Mesendoderm (in vitro differentiated cells): ENCODE measurements around the gene MPI.

ENCODE experiments used
- DNase-seq: peaks from one replicate; pipeline ENCODE4 v3.0.0; 2013
- H2AK5ac ChIP-seq: 2 replicates; pipeline ENCODE4 v1.6.1; 2013; ENCODE audit warnings: low read length, inconsistent platforms
- H2BK120ac ChIP-seq: 2 replicates; pipeline ENCODE4 v1.6.1; 2013; ENCODE audit warnings: low read depth, mild to moderate bottlenecking, low read length, moderate library complexity, mixed read lengths
- H2BK15ac ChIP-seq: replicated peaks from 2 replicates; pipeline ENCODE4 v1.6.1; 2013; ENCODE audit warnings: low read depth, mild to moderate bottlenecking, moderate library complexity
- H2BK5ac ChIP-seq: 2 replicates; pipeline ENCODE4 v1.6.1; 2013; ENCODE audit warnings: low read length, inconsistent platforms
- H3K18ac ChIP-seq: 2 replicates; pipeline ENCODE4 v1.6.1; 2013; ENCODE audit warnings: mild to moderate bottlenecking, low read length, mixed read lengths
- H3K23ac ChIP-seq: one replicate; pipeline ENCODE4 v1.6.1; 2013; ENCODE audit warnings: low read length
- H3K27ac ChIP-seq: 2 replicates; pipeline ENCODE4 v1.5.1; 2013; ENCODE audit warnings: low read depth, mild to moderate bottlenecking, inconsistent platforms, low read length, moderate library complexity
- H3K27me3 ChIP-seq: 2 replicates; pipeline ENCODE4 v1.6.1; 2013; ENCODE audit warnings: low read length, control low read depth, mild to moderate bottlenecking, inconsistent platforms; ENCODE audit not compliant: insufficient read depth, poor library complexity
- H3K36me3 ChIP-seq: 2 replicates; pipeline ENCODE4 v1.6.1; 2013; ENCODE audit warnings: low read length, inconsistent platforms; ENCODE audit not compliant: control insufficient read depth, insufficient read depth
- H3K4ac ChIP-seq: one replicate; pipeline ENCODE4 v1.6.1; 2013; ENCODE audit warnings: low read depth, mild to moderate bottlenecking, low read length, moderate library complexity
- H3K4me1 ChIP-seq: 2 replicates; pipeline ENCODE4 v1.6.1; 2013; ENCODE audit warnings: low read depth, low read length, inconsistent platforms; ENCODE audit not compliant: control insufficient read depth
- H3K4me2 ChIP-seq: 2 replicates; pipeline ENCODE4 v1.6.1; 2013; ENCODE audit warnings: low read length
- H3K4me3 ChIP-seq: 2 replicates; pipeline ENCODE4 v1.5.1; 2013; ENCODE audit warnings: mild to moderate bottlenecking, low read length
- H3K56ac ChIP-seq: one replicate; pipeline ENCODE4 v1.6.1; 2013; ENCODE audit warnings: low read length
- H3K79me1 ChIP-seq: 2 replicates; pipeline ENCODE4 v1.6.1; 2013; ENCODE audit warnings: low read length, inconsistent platforms
- H3K79me2 ChIP-seq: 2 replicates; pipeline ENCODE4 v1.6.1; 2013; ENCODE audit warnings: mild to moderate bottlenecking, low read length; ENCODE audit not compliant: control insufficient read depth, insufficient read depth
- H3K9ac ChIP-seq: 2 replicates; pipeline ENCODE4 v1.6.1; 2013; ENCODE audit warnings: low read length, inconsistent platforms
- H4K5ac ChIP-seq: one replicate; pipeline ENCODE4 v1.6.1; 2013; ENCODE audit warnings: low read length
- H4K8ac ChIP-seq: one replicate; pipeline ENCODE4 v1.6.1; 2013; ENCODE audit warnings: low read depth, mild to moderate bottlenecking, control low read depth, low read length, moderate library complexity
- WGBS: extraction: QIAGEN DNeasy Blood & Tissue Kit; methylation state at CpG from one replicate; pipeline ENCODE4 v1.1.7; 2013; ENCODE audit warnings: low lambda C conversion rate, missing lambda C conversion rate; ENCODE audit not compliant: insufficient coverage; ENCODE audit errors: extremely low coverage; 5-methylcytosine and 5-hydroxymethylcytosine counted together

MPI gene

DNA sequence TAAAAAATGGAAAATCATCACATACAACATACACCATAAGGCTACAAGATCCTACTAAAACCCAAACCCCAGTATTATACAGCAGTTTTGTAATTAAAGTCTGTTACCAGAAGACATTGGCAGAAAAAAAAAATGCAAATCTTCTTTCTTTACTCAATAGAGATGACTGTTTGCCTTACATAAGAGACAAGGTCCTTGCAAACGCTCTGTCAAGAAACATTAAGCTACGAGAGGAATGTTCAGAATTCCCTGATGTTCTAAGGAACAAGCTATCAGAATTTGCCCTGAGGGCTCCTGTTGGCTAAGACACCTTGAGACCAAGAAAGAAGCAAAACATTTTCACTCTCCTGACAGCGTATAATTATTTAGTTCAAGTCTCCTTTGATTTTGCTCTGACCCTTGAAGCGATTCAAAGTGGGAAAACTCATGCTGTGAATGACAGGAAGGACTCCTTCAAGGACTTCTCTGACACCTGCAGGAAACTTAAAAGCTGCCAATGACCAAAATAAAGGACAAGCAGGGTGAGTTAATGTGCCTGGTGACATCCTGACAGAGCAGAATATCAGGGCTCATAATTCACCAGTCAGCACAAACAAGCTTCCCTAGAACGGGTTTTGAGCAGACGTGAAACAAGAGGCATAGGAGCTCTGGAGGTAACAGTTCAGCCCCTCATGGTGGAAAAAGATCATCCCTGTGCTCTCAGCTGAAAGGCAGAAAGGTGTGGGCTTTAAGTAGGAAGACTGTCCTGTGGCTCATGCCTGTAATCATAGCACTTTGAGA lies 19.2 kb upstream of the MPI start:
- Histone ChIP-seq H2BK5ac (no peak overlapping the region), H3K56ac (no peak overlapping the region), H3K9ac (no peak overlapping the region), H3K23ac (no peak overlapping the region), H3K4me2 (no peak overlapping the region), H3K79me1 (peaks cover 8% of the 10 kb centered on the region), H2BK120ac (no peak overlapping the region), H3K27me3 (no peaks in the 10 kb centered on the region), H4K5ac (no peak overlapping the region), H3K18ac (no peak overlapping the region), H4K8ac (no peak overlapping the region), H2BK15ac (no peak overlapping the region), H3K4ac (no peak overlapping the region), H3K27ac (no peak overlapping the region), H3K79me2 (peaks cover 25% of the 10 kb centered on the region), H3K36me3 (no peaks in the 10 kb centered on the region), H2AK5ac (no peak overlapping the region), H3K4me3 (no peak overlapping the region), H3K4me1 (peaks cover 2% of the 10 kb centered on the region)
- WGBS = no CpG with 5 or more reads among the region's 6 CpGs
- peak; percentile 86 for DNase-seq

DNA sequence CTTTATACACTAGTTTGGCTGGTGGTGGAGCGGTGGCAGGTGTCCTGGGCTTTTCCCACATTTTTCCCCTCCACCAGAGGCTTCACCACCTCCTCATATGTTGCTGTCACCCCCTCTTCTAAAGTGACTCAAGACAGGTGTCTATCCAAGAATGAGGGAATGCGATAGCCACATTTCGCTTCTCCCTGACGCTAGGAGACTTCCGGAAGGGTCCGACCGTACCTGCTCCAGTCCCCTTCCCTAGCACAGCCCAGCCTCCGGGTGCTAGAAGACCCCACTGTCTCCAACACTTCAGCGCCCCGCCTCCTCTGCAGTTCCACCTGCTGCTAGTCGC lies 17.2 kb upstream of the MPI start:
- H3K36me3 ChIP-seq = no peaks in the 10 kb centered on the region
- H3K4ac ChIP-seq = no peak overlapping the region
- WGBS = no CpG with 5 or more reads among the region's 11 CpGs
- no peak for DNase-seq
- no peak overlapping the region for H4K8ac ChIP-seq
- H3K9ac ChIP-seq = peak overlapping the region; percentile 37
- H3K79me1 ChIP-seq = peaks cover 6% of the 10 kb centered on the region
- no peak overlapping the region for H3K27ac ChIP-seq
- H3K18ac ChIP-seq = no peak overlapping the region
- peak overlapping the region; percentile 90 for H3K56ac ChIP-seq
- H2BK5ac ChIP-seq = no peak overlapping the region
- peaks cover 20% of the 10 kb centered on the region for H3K79me2 ChIP-seq
- no peak overlapping the region for H2AK5ac ChIP-seq
- no peak overlapping the region for H2BK15ac ChIP-seq
- no peak overlapping the region for H3K23ac ChIP-seq
- peak overlapping the region; percentile 42 for H3K4me2 ChIP-seq
- no peaks in the 10 kb centered on the region for H3K27me3 ChIP-seq
- peak overlapping the region; percentile 79 for H3K4me3 ChIP-seq
- H3K4me1 ChIP-seq = peaks cover 2% of the 10 kb centered on the region
- H4K5ac ChIP-seq = no peak overlapping the region
- H2BK120ac ChIP-seq = no peak overlapping the region

- no peak within 1 kb of the TSS for H3K27ac ChIP-seq
- H3K23ac ChIP-seq = no peak within 1 kb of the TSS
- DNase-seq = peak; percentile 97
- H3K27me3 ChIP-seq = no peaks in the 10 kb centered on the region
- H3K4me3 ChIP-seq = peak within 1 kb of the TSS; percentile 79
- H3K79me1 ChIP-seq = peaks cover under 1% of the 10 kb centered on the region
- H4K8ac ChIP-seq = no peak within 1 kb of the TSS
- peak within 1 kb of the TSS; percentile 82 for H3K9ac ChIP-seq
- no CpG with 5 or more reads among the region's 52 CpGs for WGBS
- H2AK5ac ChIP-seq = no peak within 1 kb of the TSS
- peak within 1 kb of the TSS; percentile 90 for H3K56ac ChIP-seq
- H3K4ac ChIP-seq = no peak within 1 kb of the TSS
- H3K36me3 ChIP-seq = no peaks in the 10 kb centered on the region
- H3K4me1 ChIP-seq = peaks cover 2% of the 10 kb centered on the region
- H3K4me2 ChIP-seq = peak within 1 kb of the TSS; percentile 43
- no peak within 1 kb of the TSS for H2BK5ac ChIP-seq
- no peak within 1 kb of the TSS for H2BK120ac ChIP-seq
- no peak within 1 kb of the TSS for H2BK15ac ChIP-seq
- H4K5ac ChIP-seq = no peak within 1 kb of the TSS
- H3K79me2 ChIP-seq = peaks cover 15% of the 10 kb centered on the region
- peak within 1 kb of the TSS; percentile 18 for H3K18ac ChIP-seq
Observed at GRCh38 chr15:74873036-74873755, 16.6 kb upstream of the MPI start, which contains the start of gene SCAMP2. Gene SCAMP2 (minus strand): TSS chr15:74873365. CDS start chr15:74873255, 110 bp downstream.

DNA sequence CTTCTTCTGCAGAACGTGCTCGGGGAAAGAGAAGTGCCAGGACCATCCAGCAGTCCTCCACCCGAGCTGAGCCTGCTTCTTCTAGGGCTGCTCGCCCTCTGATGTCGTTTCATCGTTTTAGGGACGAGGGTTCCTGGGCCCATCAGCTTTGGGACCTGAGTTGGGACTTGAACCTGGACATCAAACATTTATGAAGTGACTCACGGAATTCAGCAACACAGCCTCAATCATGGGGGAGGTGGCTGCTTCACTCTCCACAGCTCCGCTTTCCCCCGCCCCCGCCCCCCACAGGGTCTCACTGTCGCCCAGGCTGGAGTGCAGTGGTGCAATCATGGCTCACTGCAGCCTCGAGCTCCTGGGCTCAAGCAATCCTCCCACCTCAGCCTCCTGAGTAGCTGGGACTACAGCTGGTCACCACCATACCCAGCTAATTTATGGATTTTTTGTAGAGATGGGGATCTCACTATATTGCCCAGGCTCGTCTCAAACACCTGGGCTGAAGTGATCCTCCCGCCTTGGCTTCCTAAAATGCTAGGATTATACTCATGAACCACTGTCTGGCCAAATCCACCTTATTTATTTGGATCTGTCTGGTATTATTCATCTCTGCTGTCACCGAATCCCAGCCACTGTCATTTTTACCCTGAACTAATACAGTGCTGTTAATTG lies 16.0 kb upstream of the MPI start:
- Histone ChIP-seq H3K4me2 (peak overlapping the region; percentile 43), H3K27ac (no peak overlapping the region), H2BK5ac (no peak overlapping the region), H2BK15ac (no peak overlapping the region), H3K23ac (no peak overlapping the region), H2BK120ac (no peak overlapping the region), H4K8ac (no peak overlapping the region), H2AK5ac (no peak overlapping the region), H3K4me1 (peaks cover 2% of the 10 kb centered on the region), H3K79me2 (peaks cover 12% of the 10 kb centered on the region), H3K56ac (peak overlapping the region; percentile 51), H4K5ac (no peak overlapping the region), H3K4ac (no peak overlapping the region), H3K18ac (no peak overlapping the region), H3K79me1 (no peaks in the 10 kb centered on the region), H3K27me3 (no peaks in the 10 kb centered on the region), H3K36me3 (no peaks in the 10 kb centered on the region), H3K4me3 (peak overlapping the region; percentile 1), H3K9ac (peak overlapping the region; percentile 72)
- WGBS = no CpG with 5 or more reads among the region's 16 CpGs
- peak; percentile 67 for DNase-seq

- Histone ChIP-seq H3K27me3 (no peaks in the 10 kb centered on the region), H2BK15ac (no peak overlapping the region), H3K4ac (no peak overlapping the region), H2BK120ac (no peak overlapping the region), H3K79me2 (no peaks in the 10 kb centered on the region), H3K4me3 (no peak overlapping the region), H3K36me3 (no peaks in the 10 kb centered on the region), H2BK5ac (no peak overlapping the region), H4K5ac (no peak overlapping the region), H2AK5ac (no peak overlapping the region), H3K23ac (no peak overlapping the region), H3K18ac (no peak overlapping the region), H3K56ac (no peak overlapping the region), H3K27ac (no peak overlapping the region), H4K8ac (no peak overlapping the region), H3K4me1 (no peaks in the 10 kb centered on the region), H3K4me2 (no peak overlapping the region), H3K9ac (no peak overlapping the region), H3K79me1 (no peaks in the 10 kb centered on the region)
- DNase-seq = no peak
- WGBS = no CpG with 5 or more reads among the region's 4 CpGs
Observed at GRCh38 chr15:74878273-74878672, 11.6 kb upstream of the MPI start.
